Mesendoderm (in vitro differentiated cells): ENCODE measurements around the gene ZRSR2.
A peak's percentile ranks its signal among the peaks of the same experiment; 100 is the strongest.
"Not testable (repeated sequence)": the region's sequence is repeated elsewhere in the genome, so short reads cannot be mapped to it uniquely, and the experiment has no call there.

Experiments used
- DNase-seq: peaks from one replicate; pipeline ENCODE4 v3.0.0; 2013
- H2AK5ac ChIP-seq: 2 replicates; pipeline ENCODE4 v1.6.1; 2013; ENCODE audit warnings: low read length, inconsistent platforms
- H2BK120ac ChIP-seq: 2 replicates; pipeline ENCODE4 v1.6.1; 2013; ENCODE audit warnings: low read depth, mild to moderate bottlenecking, low read length, moderate library complexity, mixed read lengths
- H2BK15ac ChIP-seq: replicated peaks from 2 replicates; pipeline ENCODE4 v1.6.1; 2013; ENCODE audit warnings: low read depth, mild to moderate bottlenecking, moderate library complexity
- H2BK5ac ChIP-seq: 2 replicates; pipeline ENCODE4 v1.6.1; 2013; ENCODE audit warnings: low read length, inconsistent platforms
- H3K18ac ChIP-seq: 2 replicates; pipeline ENCODE4 v1.6.1; 2013; ENCODE audit warnings: mild to moderate bottlenecking, low read length, mixed read lengths
- H3K23ac ChIP-seq: one replicate; pipeline ENCODE4 v1.6.1; 2013; ENCODE audit warnings: low read length
- H3K27ac ChIP-seq: 2 replicates; pipeline ENCODE4 v1.5.1; 2013; ENCODE audit warnings: low read depth, mild to moderate bottlenecking, inconsistent platforms, low read length, moderate library complexity
- H3K27me3 ChIP-seq: 2 replicates; pipeline ENCODE4 v1.6.1; 2013; ENCODE audit warnings: low read length, control low read depth, mild to moderate bottlenecking, inconsistent platforms; ENCODE audit not compliant: insufficient read depth, poor library complexity
- H3K36me3 ChIP-seq: 2 replicates; pipeline ENCODE4 v1.6.1; 2013; ENCODE audit warnings: low read length, inconsistent platforms; ENCODE audit not compliant: control insufficient read depth, insufficient read depth
- H3K4ac ChIP-seq: one replicate; pipeline ENCODE4 v1.6.1; 2013; ENCODE audit warnings: low read depth, mild to moderate bottlenecking, low read length, moderate library complexity
- H3K4me1 ChIP-seq: 2 replicates; pipeline ENCODE4 v1.6.1; 2013; ENCODE audit warnings: low read depth, low read length, inconsistent platforms; ENCODE audit not compliant: control insufficient read depth
- H3K4me2 ChIP-seq: 2 replicates; pipeline ENCODE4 v1.6.1; 2013; ENCODE audit warnings: low read length
- H3K4me3 ChIP-seq: 2 replicates; pipeline ENCODE4 v1.5.1; 2013; ENCODE audit warnings: mild to moderate bottlenecking, low read length
- H3K56ac ChIP-seq: one replicate; pipeline ENCODE4 v1.6.1; 2013; ENCODE audit warnings: low read length
- H3K79me1 ChIP-seq: 2 replicates; pipeline ENCODE4 v1.6.1; 2013; ENCODE audit warnings: low read length, inconsistent platforms
- H3K79me2 ChIP-seq: 2 replicates; pipeline ENCODE4 v1.6.1; 2013; ENCODE audit warnings: mild to moderate bottlenecking, low read length; ENCODE audit not compliant: control insufficient read depth, insufficient read depth
- H3K9ac ChIP-seq: 2 replicates; pipeline ENCODE4 v1.6.1; 2013; ENCODE audit warnings: low read length, inconsistent platforms
- H4K5ac ChIP-seq: one replicate; pipeline ENCODE4 v1.6.1; 2013; ENCODE audit warnings: low read length
- H4K8ac ChIP-seq: one replicate; pipeline ENCODE4 v1.6.1; 2013; ENCODE audit warnings: low read depth, mild to moderate bottlenecking, control low read depth, low read length, moderate library complexity
- WGBS: extraction: QIAGEN DNeasy Blood & Tissue Kit; methylation state at CpG from one replicate; pipeline ENCODE4 v1.1.7; 2013; ENCODE audit warnings: low lambda C conversion rate, missing lambda C conversion rate; ENCODE audit not compliant: insufficient coverage; ENCODE audit errors: extremely low coverage; 5-methylcytosine and 5-hydroxymethylcytosine counted together

ZRSR2 gene

DNA sequence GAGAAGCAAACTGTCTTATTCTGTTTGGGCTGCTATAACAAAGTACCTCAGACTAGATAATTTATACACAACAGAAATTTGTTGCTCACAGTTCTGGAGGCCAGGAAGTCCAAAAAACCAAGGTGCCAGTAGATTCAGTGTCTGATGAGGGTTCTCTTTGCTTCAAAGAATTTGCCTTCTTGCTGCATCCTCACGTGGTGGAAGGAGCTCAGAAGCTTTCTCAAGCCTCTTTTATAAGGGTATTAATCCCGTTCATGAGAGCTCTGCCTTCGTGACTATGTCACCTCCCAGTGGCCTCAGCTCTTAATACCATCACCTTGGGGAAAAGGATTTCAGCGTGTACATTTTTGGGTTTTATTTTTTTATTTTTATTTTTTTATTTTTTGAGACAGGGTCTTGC is 32.1 kb upstream of the ZRSR2 start:
- Histone ChIP-seq H2BK15ac (no peak overlapping the region), H3K4me2 (no peak overlapping the region), H4K5ac (no peak overlapping the region), H3K27ac (no peak overlapping the region), H2AK5ac (no peak overlapping the region), H3K4ac (no peak overlapping the region), H3K23ac (no peak overlapping the region), H3K4me3 (no peak overlapping the region), H3K79me1 (no peaks in the 10 kb centered on the region), H2BK120ac (no peak overlapping the region), H3K9ac (no peak overlapping the region), H2BK5ac (no peak overlapping the region), H3K56ac (no peak overlapping the region), H3K4me1 (no peaks in the 10 kb centered on the region), H3K79me2 (no peaks in the 10 kb centered on the region), H3K27me3 (no peaks in the 10 kb centered on the region), H4K8ac (no peak overlapping the region), H3K36me3 (no peaks in the 10 kb centered on the region), H3K18ac (no peak overlapping the region)
- DNase-seq: no peak
- WGBS: no CpG with 5 or more reads among the region's 4 CpGs

DNA sequence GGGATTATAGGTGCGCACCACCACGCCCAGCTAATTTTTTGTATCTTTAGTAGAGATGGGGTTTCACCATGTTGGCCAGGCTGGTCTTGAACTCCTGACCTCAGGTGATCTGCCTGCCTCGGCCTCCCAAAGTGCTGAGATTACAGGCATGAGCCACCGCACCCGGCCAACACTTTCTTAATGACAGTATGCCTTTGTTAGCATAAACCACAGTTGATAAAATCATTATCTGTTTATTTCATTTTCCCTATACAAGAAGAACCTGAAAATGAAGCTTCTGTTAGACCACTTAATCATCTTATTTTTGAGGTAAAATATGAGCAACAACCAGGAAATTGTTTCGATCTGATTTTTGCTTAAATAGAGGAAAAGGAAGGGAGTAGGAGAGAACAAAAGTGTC is 30.4 kb upstream of the ZRSR2 start:
- not testable (repeated sequence) for H4K8ac ChIP-seq, H3K79me2 ChIP-seq
- no CpG with 5 or more reads among the region's 6 CpGs for WGBS

DNA sequence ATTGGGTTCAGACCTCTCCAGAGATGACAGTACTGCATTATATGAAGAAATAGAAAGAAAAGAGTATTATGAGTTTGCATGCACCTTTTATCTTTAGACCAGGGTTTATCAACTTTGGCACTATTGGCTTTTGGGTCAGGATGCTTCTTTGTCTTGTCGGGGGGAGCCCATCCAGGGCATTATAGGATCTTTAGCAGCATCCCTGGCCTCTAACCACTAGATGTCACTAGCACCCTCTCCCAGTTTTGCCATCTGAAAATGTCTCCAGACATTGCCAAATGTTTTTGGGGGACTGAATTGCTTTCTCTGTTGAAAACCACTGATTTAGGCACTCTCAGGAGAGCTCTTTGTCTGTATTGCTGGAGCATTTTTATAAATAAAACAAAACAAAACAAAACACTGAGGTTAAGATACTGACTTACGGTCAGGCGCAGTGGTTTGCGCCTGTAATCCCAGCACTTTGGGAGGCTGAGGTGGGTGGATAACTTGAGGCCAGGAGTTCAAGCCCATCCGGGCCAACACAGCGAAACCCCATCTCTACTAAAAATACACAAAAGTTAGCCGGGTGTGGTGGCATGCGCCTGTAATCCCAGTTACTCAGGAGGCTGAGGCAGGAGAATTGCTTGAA is 28.6 kb upstream of the ZRSR2 start:
- H4K5ac ChIP-seq: no peak overlapping the region

More for the DNA sequence above, 30.4 kb upstream of the ZRSR2 start:
- not testable (repeated sequence) for H2BK5ac ChIP-seq, H3K27me3 ChIP-seq, H2AK5ac ChIP-seq, H2BK15ac ChIP-seq, DNase-seq, H3K4me2 ChIP-seq, H3K56ac ChIP-seq, H3K27ac ChIP-seq, H3K4me1 ChIP-seq, H3K79me1 ChIP-seq, H2BK120ac ChIP-seq, H3K4me3 ChIP-seq, H3K18ac ChIP-seq, H3K36me3 ChIP-seq, H3K9ac ChIP-seq, H3K4ac ChIP-seq, H3K23ac ChIP-seq, H4K5ac ChIP-seq

DNA sequence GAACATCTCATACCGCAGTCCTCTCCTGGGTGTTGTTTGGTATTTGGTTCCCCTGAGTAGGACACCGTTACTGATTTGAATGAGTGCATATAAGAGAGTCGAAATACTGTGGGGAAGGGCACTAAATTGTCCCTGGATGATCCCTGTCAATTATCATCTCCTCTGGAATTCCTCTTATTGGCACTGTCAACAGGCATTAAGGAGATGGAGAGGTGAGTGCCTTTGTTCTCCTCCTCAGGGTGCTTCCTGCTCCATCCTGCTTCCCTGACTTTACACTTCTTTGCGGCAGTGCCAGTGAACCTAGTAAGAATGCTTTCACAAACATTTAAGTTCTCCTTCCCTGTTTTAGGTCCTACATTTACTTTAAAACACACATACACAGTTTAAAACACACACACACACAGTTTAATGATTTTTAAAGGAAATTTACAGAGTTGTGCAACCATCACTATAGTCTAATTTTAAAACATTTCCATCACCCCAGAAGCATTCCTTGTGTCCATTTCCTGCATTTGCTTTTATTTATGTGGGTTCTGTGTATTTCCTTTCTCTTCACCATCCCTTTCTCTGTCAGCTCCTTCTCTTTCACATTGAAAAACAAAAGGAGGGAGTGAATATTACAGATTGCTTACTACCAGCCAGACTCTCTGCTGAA is 20.9 kb upstream of the ZRSR2 start:
- WGBS: no CpG with 5 or more reads among the region's 4 CpGs

More for the DNA sequence above, 28.6 kb upstream of the ZRSR2 start:
- no peak overlapping the region for H2BK5ac ChIP-seq
- H3K27me3 ChIP-seq: no peaks in the 10 kb centered on the region
- H3K4ac ChIP-seq: no peak overlapping the region
- no peaks in the 10 kb centered on the region for H3K79me1 ChIP-seq
- H2AK5ac ChIP-seq: no peak overlapping the region
- no peak overlapping the region for H3K4me2 ChIP-seq
- no peak overlapping the region for H3K23ac ChIP-seq
- no peak overlapping the region for H3K4me3 ChIP-seq
- no CpG with 5 or more reads among the region's 8 CpGs for WGBS
- H3K36me3 ChIP-seq: no peaks in the 10 kb centered on the region
- H4K8ac ChIP-seq: no peak overlapping the region
- no peak overlapping the region for H2BK120ac ChIP-seq
- peak; percentile 58 for DNase-seq
- no peaks in the 10 kb centered on the region for H3K79me2 ChIP-seq
- no peak overlapping the region for H3K56ac ChIP-seq
- no peak overlapping the region for H2BK15ac ChIP-seq
- H3K27ac ChIP-seq: no peak overlapping the region
- H3K9ac ChIP-seq: no peak overlapping the region
- H3K18ac ChIP-seq: no peak overlapping the region
- H3K4me1 ChIP-seq: no peaks in the 10 kb centered on the region

DNA sequence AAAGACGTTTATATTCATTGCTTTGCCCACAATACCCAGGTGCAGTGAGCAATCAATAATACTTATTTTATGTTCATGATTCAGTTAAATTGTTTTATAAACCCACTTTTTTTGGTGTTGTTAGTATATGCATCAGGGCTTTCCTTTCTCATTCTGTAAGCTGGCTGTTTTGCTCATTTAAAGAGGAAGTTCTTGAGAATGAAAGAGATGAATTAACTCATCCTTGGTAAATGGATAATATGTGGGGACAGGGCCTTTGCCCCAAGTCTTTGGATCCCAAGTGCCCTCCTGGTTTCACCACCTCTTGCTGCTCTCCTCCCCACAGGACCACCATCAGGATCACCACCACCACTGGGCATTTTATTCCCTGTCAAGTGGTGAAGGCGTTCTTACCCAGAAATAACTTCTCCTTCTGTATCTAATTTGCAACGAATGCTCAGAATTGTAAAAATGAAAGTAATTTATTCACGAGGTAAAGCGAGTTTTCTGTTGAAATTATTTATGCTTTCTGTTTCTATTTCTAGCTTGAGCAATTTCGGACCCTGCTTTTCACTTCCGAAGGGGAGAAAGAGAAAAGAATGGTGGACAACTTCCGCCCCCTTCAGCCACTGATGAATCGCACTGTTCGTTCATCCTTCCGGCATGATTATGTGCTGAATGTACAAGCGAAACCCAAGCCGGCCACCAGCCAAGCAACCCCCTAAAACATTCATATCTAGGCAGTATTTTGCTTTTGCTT is 8.2 kb upstream of the ZRSR2 start:
- Histone ChIP-seq H3K56ac (no peak overlapping the region), H3K4me1 (no peaks in the 10 kb centered on the region), H2BK120ac (no peak overlapping the region), H3K27ac (no peak overlapping the region), H3K9ac (no peak overlapping the region), H3K4me3 (no peak overlapping the region), H3K4me2 (no peak overlapping the region), H2BK5ac (no peak overlapping the region), H3K4ac (no peak overlapping the region), H3K79me1 (no peaks in the 10 kb centered on the region), H3K36me3 (no peaks in the 10 kb centered on the region), H4K5ac (no peak overlapping the region), H3K27me3 (no peaks in the 10 kb centered on the region), H2BK15ac (no peak overlapping the region), H3K23ac (no peak overlapping the region), H2AK5ac (no peak overlapping the region), H4K8ac (no peak overlapping the region), H3K18ac (no peak overlapping the region), H3K79me2 (no peaks in the 10 kb centered on the region)
- DNase-seq: no peak
- WGBS: no CpG with 5 or more reads among the region's 13 CpGs

More for the DNA sequence above, 20.9 kb upstream of the ZRSR2 start:
- Histone ChIP-seq H2BK15ac (no peak overlapping the region), H4K8ac (no peak overlapping the region), H3K27me3 (no peaks in the 10 kb centered on the region), H3K18ac (no peak overlapping the region), H3K4me3 (no peak overlapping the region), H4K5ac (no peak overlapping the region), H3K9ac (no peak overlapping the region), H3K23ac (no peak overlapping the region), H3K36me3 (no peaks in the 10 kb centered on the region), H3K4me1 (no peaks in the 10 kb centered on the region), H3K56ac (no peak overlapping the region), H3K79me1 (no peaks in the 10 kb centered on the region), H2BK5ac (no peak overlapping the region), H2BK120ac (no peak overlapping the region), H3K4ac (no peak overlapping the region), H3K79me2 (no peaks in the 10 kb centered on the region), H3K4me2 (no peak overlapping the region), H3K27ac (peak overlapping the region; percentile 45), H2AK5ac (no peak overlapping the region)
- DNase-seq: peak; percentile 81
